HCT116 (cell line): ENCODE data around the gene RFXANK. TPM values are rescaled to one million over a fixed set of nuclear protein-coding genes. Genes with fewer than 3 reads are reported as not detected.

Experiments used
- ATAC-seq: fragments of 200-7000 bp; cut with Tn5 transposase; 2 replicates; pipeline ENCODE4 v1.9.1; 2020; ENCODE audit warnings: mild to moderate bottlenecking, moderate library complexity
- BruUV-seq: library from RNA; stranded (reverse); fragments of 400-500 nt; replicated peaks from 2 replicates; lab custom pipeline; 2021; lab: Mats Ljungman, UMichigan
- CTCF ChIA-PET: fragments of 300-600 bp; sonication (Branson Sonifier 250); formaldehyde crosslinking; loops from one replicate; lab custom pipeline; 2021; ENCODE audit warnings: antibody characterized with exemption; lab: Charles Lee
- POLR2A ChIA-PET: fragments of 300-600, 350-600 bp; sonication (Branson Sonifier 250); formaldehyde crosslinking; loops from one replicate; lab custom pipeline; 2021; ENCODE audit warnings: antibody characterized with exemption; lab: Charles Lee
- RAD21 ChIA-PET, 2 experiments: fragments of 300-600 bp; sonication (Branson Sonifier 250); formaldehyde crosslinking; loops; one replicate each; lab custom pipeline; 2023; ENCODE audit warnings: low total read pairs in 2 of 2; ENCODE audit not compliant: uncharacterized antibody in 2 of 2, unreplicated experiment in 2 of 2, low non-redundant PET in 1 of 2; lab: Charles Lee
- DNase-seq: peaks from one replicate; pipeline ENCODE4 v3.0.0-alpha.2; 2010; ENCODE audit warnings: low read depth, low spot score
- H2AFZ ChIP-seq: fragments of 200-600 bp; shearing (Covaris generic), sonication (generic); 2 replicates; pipeline ENCODE4 v1.6.1; 2017; ENCODE audit warnings: low read depth, mixed run types, mixed read lengths, antibody characterized with exemption, low read length; ENCODE audit not compliant: poor library complexity, severe bottlenecking
- H3K27ac ChIP-seq: 2 replicates; pipeline ENCODE4 v1.5.1; 2012; ENCODE audit warnings: low read depth, low read length
- H3K27me3 ChIP-seq: fragments of 200-600 bp; sonication (generic); 2 replicates; pipeline ENCODE4 v1.6.1; 2016; ENCODE audit warnings: mixed run types, low read length, mixed read lengths; ENCODE audit not compliant: insufficient read depth
- H3K36me3 ChIP-seq, 2 experiments: fragments of 200-500 bp in 1 of 2; fragments of 200-600 bp in 1 of 2; sonication (Bioruptor generic) in 1 of 2; sonication (generic) in 1 of 2; 2 replicates each; pipeline versions ENCODE4 v1.5.1 to v1.6.1; 2014 to 2016; ENCODE audit warnings: low read length in 2 of 2, inconsistent platforms in 1 of 2, mixed read lengths in 1 of 2, mixed run types in 1 of 2; ENCODE audit not compliant: insufficient read depth in 2 of 2, control insufficient read depth in 1 of 2
- H3K4me1 ChIP-seq, 2 experiments: fragments of 200-600 bp in 1 of 2; sonication (generic) in 1 of 2; 2 replicates each; pipeline versions ENCODE4 v1.5.1 to v1.6.1; 2012 to 2017; ENCODE audit warnings: low read length in 2 of 2, inconsistent platforms in 1 of 2, mild to moderate bottlenecking in 1 of 2, mixed read lengths in 1 of 2, mixed run types in 1 of 2, moderate library complexity in 1 of 2; ENCODE audit not compliant: insufficient read depth in 2 of 2, control insufficient read depth in 1 of 2
- H3K4me2 ChIP-seq: fragments of 200-600 bp; sonication (generic); 2 replicates; pipeline ENCODE4 v1.6.1; 2017; ENCODE audit warnings: mixed run types, low read length, mixed read lengths
- H3K4me3 ChIP-seq, 2 experiments: fragments of 200-600 bp in 1 of 2; sonication (generic) in 1 of 2; replicated peaks in 1 of 2; 2 replicates each; pipeline ENCODE4 v1.5.1; 2011 to 2016; ENCODE audit warnings: low read length in 2 of 2, control low read depth in 1 of 2, low read depth in 1 of 2, mild to moderate bottlenecking in 1 of 2, mixed read lengths in 1 of 2, mixed run types in 1 of 2
- H3K79me2 ChIP-seq: fragments of 200-600 bp; sonication (generic); 2 replicates; pipeline ENCODE4 v1.6.1; 2017; ENCODE audit warnings: mild to moderate bottlenecking, mixed run types, low read length, moderate library complexity, mixed read lengths; ENCODE audit not compliant: insufficient read depth
- H3K9ac ChIP-seq: fragments of 200-600 bp; sonication (generic); 2 replicates; pipeline ENCODE4 v1.6.1; 2016; ENCODE audit warnings: low read length, mixed read lengths
- H3K9me2 ChIP-seq: fragments of 200-600 bp; sonication (generic), shearing (Covaris generic); 2 replicates; pipeline ENCODE4 v1.6.1; 2017; ENCODE audit warnings: mixed run types, mild to moderate bottlenecking, moderate library complexity; ENCODE audit not compliant: insufficient read depth
- H3K9me3 ChIP-seq, 2 experiments: fragments of 200-500 bp in 1 of 2; fragments of 200-600 bp in 1 of 2; sonication (Bioruptor generic) in 1 of 2; sonication (generic) in 1 of 2; 2 replicates each; pipeline ENCODE4 v1.6.1; 2014 to 2017; ENCODE audit warnings: low read length in 2 of 2, mixed read lengths in 2 of 2, inconsistent platforms in 1 of 2, low read depth in 1 of 2, mild to moderate bottlenecking in 1 of 2, mixed run types in 1 of 2, moderate library complexity in 1 of 2; ENCODE audit not compliant: control insufficient read depth in 1 of 2, insufficient read depth in 1 of 2
- H4K20me1 ChIP-seq: fragments of 200-600 bp; sonication (generic), shearing (Covaris generic); 2 replicates; pipeline ENCODE4 v1.6.1; 2017; ENCODE audit warnings: mixed run types, mild to moderate bottlenecking, moderate library complexity; ENCODE audit not compliant: insufficient read depth
- CBX3 ChIP-seq: IDR thresholded peaks from 2 replicates; pipeline ENCODE4 v1.6.1; 2012; ENCODE audit warnings: low read depth
- CEBPB ChIP-seq: IDR thresholded peaks from 2 replicates; pipeline ENCODE4 v1.6.1; 2012; ENCODE audit warnings: low read depth
- ELF1 ChIP-seq: IDR thresholded peaks from 2 replicates; pipeline ENCODE4 v1.6.1; 2012; ENCODE audit warnings: low read depth, borderline replicate concordance
- EZH2 ChIP-seq: fragments of 200-600 bp; sonication (generic); IDR thresholded peaks from 2 replicates; pipeline ENCODE4 v1.6.1; 2017; ENCODE audit warnings: antibody characterized with exemption, mixed run types
- JUND ChIP-seq: IDR thresholded peaks from 2 replicates; pipeline ENCODE4 v1.6.1; 2012
- POLR2A ChIP-seq: IDR thresholded peaks from 2 replicates; pipeline ENCODE4 v1.7.0; 2011; ENCODE audit warnings: borderline replicate concordance; ENCODE audit not compliant: insufficient read depth, insufficient read length; ENCODE audit errors: extremely low read depth
- POLR2AphosphoS5 ChIP-seq: IDR thresholded peaks from 2 replicates; pipeline ENCODE4 v1.6.1; 2011; ENCODE audit warnings: mild to moderate bottlenecking, low read depth, low read length, moderate library complexity
- RAD21 ChIP-seq: IDR thresholded peaks from 2 replicates; pipeline ENCODE4 v1.6.1; 2012; ENCODE audit warnings: low read depth, mild to moderate bottlenecking
- SP1 ChIP-seq: IDR thresholded peaks from 2 replicates; pipeline ENCODE4 v1.6.1; 2012; ENCODE audit warnings: low read depth
- TCF7L2 ChIP-seq: IDR thresholded peaks from 2 replicates; pipeline ENCODE4 v1.7.0; 2011; ENCODE audit warnings: borderline replicate concordance, inconsistent platforms; ENCODE audit not compliant: insufficient read depth, insufficient read length; ENCODE audit errors: extremely low read depth
- YY1 ChIP-seq: IDR thresholded peaks from 2 replicates; pipeline ENCODE4 v1.6.1; 2011; ENCODE audit warnings: low read length, low read depth, moderate library complexity, mild to moderate bottlenecking; ENCODE audit not compliant: insufficient replicate concordance; ENCODE audit errors: extremely low read depth
- ZFX ChIP-seq: fragments of 450-650 bp; IDR thresholded peaks from 2 replicates; pipeline ENCODE4 v1.6.1; 2017
- intact Hi-C: fragments of 100-400 bp; cut with micrococcal nuclease; formaldehyde crosslinking; loops from 2 replicates; pipeline ENCODE4 v1.10.0; 2022
- total RNA-seq: library from RNA; stranded (reverse); gene quantifications from one replicate; pipeline ENCODE4 v1.2.1, GENCODE V29; 2021; ENCODE audit not compliant: unreplicated experiment
- TF ChIP-seq, protein P1 (sequence below): IDR thresholded peaks from 2 replicates; pipeline ENCODE4 v1.6.1; 2012
- TF ChIP-seq, protein P2 (sequence below): IDR thresholded peaks from 2 replicates; pipeline ENCODE4 v1.6.1; 2012; ENCODE audit warnings: low read depth
- TF ChIP-seq, protein P3 (sequence below), 3 experiments: fragments of 200-600 bp in 1 of 3; sonication (generic) in 1 of 3; IDR thresholded peaks in 2 of 3; conservative IDR thresholded peaks in 1 of 3; 2 replicates each; pipeline ENCODE4 v1.5.1; 2012 to 2017; ENCODE audit warnings: low read depth in 2 of 3, low read length in 2 of 3, antibody characterized with exemption in 1 of 3, borderline replicate concordance in 1 of 3, control low read depth in 1 of 3, mild to moderate bottlenecking in 1 of 3, mixed read lengths in 1 of 3, mixed run types in 1 of 3, moderate library complexity in 1 of 3; ENCODE audit not compliant: insufficient read depth in 1 of 3
- TF ChIP-seq, protein P4 (sequence below): IDR thresholded peaks from 2 replicates; pipeline ENCODE4 v1.6.1; 2012

Gene RFXANK
- total RNA-seq, 1 experiment from 2014 or later: 78.9 TPM

DNA sequence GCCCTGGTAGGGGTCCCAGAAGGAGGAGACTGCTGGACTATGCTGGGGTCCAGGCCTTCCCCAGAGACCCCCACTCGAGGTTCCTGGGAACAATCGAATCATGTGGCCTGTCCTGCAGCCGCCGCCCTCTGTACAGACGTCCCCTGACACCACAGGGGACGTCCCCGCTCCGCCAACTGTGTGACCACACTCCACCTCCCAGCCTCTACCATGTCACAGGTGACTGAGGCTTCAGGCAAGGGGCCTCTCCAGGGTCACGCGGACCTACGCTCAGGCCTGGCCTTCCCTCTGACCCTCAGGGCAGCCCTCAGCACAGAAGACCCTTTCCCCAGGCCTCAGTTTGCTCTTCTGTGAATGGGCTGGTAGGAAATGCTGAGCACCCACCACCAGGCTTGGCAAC is 40.6 kb upstream of the RFXANK start:
- Histone ChIP-seq H4K20me1 (no peaks in the 10 kb centered on the region), H3K4me2 (no peak overlapping the region), H3K79me2 (no peaks in the 10 kb centered on the region), H2AFZ (no peak overlapping the region), H3K4me3 (no peak overlapping the region), H3K27ac (no peak overlapping the region), H3K9me2 (no peaks in the 10 kb centered on the region), H3K9me3 (no peaks in the 10 kb centered on the region), H3K27me3 (no peaks in the 10 kb centered on the region), H3K9ac (no peak overlapping the region), H3K36me3 (no peaks in the 10 kb centered on the region; a peak in 2 of 4 replicates), H3K4me1 (no peaks in the 10 kb centered on the region)
- CTCF ChIA-PET: no interaction called here
- ATAC-seq (no peak), DNase-seq (no peak)
- TF ChIP-seq EZH2 (no peak), YY1 (no peak), RAD21 (no peak), CEBPB (no peak), CBX3 (no peak), POLR2AphosphoS5 (no peak), JUND (no peak), ELF1 (no peak), ZFX (no peak), TCF7L2 (no peak), POLR2A (no peak), SP1 (no peak)
- TF ChIP-seq, protein P1, sequence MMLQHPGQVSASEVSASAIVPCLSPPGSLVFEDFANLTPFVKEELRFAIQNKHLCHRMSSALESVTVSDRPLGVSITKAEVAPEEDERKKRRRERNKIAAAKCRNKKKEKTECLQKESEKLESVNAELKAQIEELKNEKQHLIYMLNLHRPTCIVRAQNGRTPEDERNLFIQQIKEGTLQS: no peak
- TF ChIP-seq, protein P2, sequence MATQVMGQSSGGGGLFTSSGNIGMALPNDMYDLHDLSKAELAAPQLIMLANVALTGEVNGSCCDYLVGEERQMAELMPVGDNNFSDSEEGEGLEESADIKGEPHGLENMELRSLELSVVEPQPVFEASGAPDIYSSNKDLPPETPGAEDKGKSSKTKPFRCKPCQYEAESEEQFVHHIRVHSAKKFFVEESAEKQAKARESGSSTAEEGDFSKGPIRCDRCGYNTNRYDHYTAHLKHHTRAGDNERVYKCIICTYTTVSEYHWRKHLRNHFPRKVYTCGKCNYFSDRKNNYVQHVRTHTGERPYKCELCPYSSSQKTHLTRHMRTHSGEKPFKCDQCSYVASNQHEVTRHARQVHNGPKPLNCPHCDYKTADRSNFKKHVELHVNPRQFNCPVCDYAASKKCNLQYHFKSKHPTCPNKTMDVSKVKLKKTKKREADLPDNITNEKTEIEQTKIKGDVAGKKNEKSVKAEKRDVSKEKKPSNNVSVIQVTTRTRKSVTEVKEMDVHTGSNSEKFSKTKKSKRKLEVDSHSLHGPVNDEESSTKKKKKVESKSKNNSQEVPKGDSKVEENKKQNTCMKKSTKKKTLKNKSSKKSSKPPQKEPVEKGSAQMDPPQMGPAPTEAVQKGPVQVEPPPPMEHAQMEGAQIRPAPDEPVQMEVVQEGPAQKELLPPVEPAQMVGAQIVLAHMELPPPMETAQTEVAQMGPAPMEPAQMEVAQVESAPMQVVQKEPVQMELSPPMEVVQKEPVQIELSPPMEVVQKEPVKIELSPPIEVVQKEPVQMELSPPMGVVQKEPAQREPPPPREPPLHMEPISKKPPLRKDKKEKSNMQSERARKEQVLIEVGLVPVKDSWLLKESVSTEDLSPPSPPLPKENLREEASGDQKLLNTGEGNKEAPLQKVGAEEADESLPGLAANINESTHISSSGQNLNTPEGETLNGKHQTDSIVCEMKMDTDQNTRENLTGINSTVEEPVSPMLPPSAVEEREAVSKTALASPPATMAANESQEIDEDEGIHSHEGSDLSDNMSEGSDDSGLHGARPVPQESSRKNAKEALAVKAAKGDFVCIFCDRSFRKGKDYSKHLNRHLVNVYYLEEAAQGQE: no peak
- TF ChIP-seq, protein P3, sequence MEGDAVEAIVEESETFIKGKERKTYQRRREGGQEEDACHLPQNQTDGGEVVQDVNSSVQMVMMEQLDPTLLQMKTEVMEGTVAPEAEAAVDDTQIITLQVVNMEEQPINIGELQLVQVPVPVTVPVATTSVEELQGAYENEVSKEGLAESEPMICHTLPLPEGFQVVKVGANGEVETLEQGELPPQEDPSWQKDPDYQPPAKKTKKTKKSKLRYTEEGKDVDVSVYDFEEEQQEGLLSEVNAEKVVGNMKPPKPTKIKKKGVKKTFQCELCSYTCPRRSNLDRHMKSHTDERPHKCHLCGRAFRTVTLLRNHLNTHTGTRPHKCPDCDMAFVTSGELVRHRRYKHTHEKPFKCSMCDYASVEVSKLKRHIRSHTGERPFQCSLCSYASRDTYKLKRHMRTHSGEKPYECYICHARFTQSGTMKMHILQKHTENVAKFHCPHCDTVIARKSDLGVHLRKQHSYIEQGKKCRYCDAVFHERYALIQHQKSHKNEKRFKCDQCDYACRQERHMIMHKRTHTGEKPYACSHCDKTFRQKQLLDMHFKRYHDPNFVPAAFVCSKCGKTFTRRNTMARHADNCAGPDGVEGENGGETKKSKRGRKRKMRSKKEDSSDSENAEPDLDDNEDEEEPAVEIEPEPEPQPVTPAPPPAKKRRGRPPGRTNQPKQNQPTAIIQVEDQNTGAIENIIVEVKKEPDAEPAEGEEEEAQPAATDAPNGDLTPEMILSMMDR (IDR thresholded peaks at IDR 0.05 in 2 of 3, conservative IDR thresholded peaks at IDR 0.05 in 1 of 3; ENCODE audit: borderline replicate concordance in 1 of 3, insufficient read depth in 1 of 3, low read depth in 2 of 3, low read length in 2 of 3): no peak
- TF ChIP-seq, protein P4, sequence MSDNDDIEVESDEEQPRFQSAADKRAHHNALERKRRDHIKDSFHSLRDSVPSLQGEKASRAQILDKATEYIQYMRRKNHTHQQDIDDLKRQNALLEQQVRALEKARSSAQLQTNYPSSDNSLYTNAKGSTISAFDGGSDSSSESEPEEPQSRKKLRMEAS: no peak
- BruUV-seq: no TSS peak
- intact Hi-C loops: no loop called here
- POLR2A ChIA-PET: no interaction called here
- RAD21 ChIA-PET: no interaction called here
